ENCODE measurements around the gene LYPD6B. TPM values are rescaled to one million over a fixed set of nuclear protein-coding genes. Genes with fewer than 3 reads are reported as not detected.
"Not testable (repeated sequence)": the region's sequence is repeated elsewhere in the genome, so short reads cannot be mapped to it uniquely, and the experiment has no call there.

LYPD6B gene
- total RNA-seq, 1 experiment from 2014 or later, result 21.6 TPM

- DNase-seq (ENCODE audit: low read depth), result no peak
Measured at GRCh38 chr2:149191915-149192314, 153.4 kb downstream of the LYPD6B start.

- peak; percentile 63 for DNase-seq (ENCODE audit: low read depth)
Measured at GRCh38 chr2:149192427-149192826, 153.9 kb downstream of the LYPD6B start.

GRCh38 chr2:149200109-149200520, 161.6 kb downstream of the LYPD6B start:
- DNase-seq (ENCODE audit: low read depth), result peak; percentile 28

GRCh38 chr2:149204686-149205085, 166.2 kb downstream of the LYPD6B start:
- DNase-seq (ENCODE audit: low read depth), result no peak

- DNase-seq (ENCODE audit: low read depth), result no peak
Measured at GRCh38 chr2:149205143-149205542, 166.6 kb downstream of the LYPD6B start.

- DNase-seq (ENCODE audit: low read depth), result no peak
Measured at GRCh38 chr2:149213764-149214493, 175.4 kb downstream of the LYPD6B start.

- DNase-seq (ENCODE audit: low read depth), result no peak
Measured at GRCh38 chr2:149218497-149218896, 180.0 kb downstream of the LYPD6B start.

- DNase-seq (ENCODE audit: low read depth), result peak; percentile 68
Measured at GRCh38 chr2:149219856-149220255, 181.4 kb downstream of the LYPD6B start.

- no peak for DNase-seq (ENCODE audit: low read depth)
Measured at GRCh38 chr2:149221002-149221401, 182.5 kb downstream of the LYPD6B start.

- DNase-seq (ENCODE audit: low read depth), result peak; percentile 78
Measured at GRCh38 chr2:149221898-149222297, 183.4 kb downstream of the LYPD6B start.

- no peak for DNase-seq (ENCODE audit: low read depth)
Measured at GRCh38 chr2:149223472-149224095, 185.1 kb downstream of the LYPD6B start.

- DNase-seq (ENCODE audit: low read depth), result no peak
Measured at GRCh38 chr2:149224543-149224942, 186.0 kb downstream of the LYPD6B start.

- DNase-seq (ENCODE audit: low read depth), result peak; percentile 10
Measured at GRCh38 chr2:149225446-149225845, 186.9 kb downstream of the LYPD6B start.

GRCh38 chr2:149226790-149227189, 188.3 kb downstream of the LYPD6B start:
- DNase-seq (ENCODE audit: low read depth), result no peak

GRCh38 chr2:149235816-149236375, 197.4 kb downstream of the LYPD6B start:
- DNase-seq (ENCODE audit: low read depth), result no peak

GRCh38 chr2:149236410-149236809, 197.9 kb downstream of the LYPD6B start:
- DNase-seq (ENCODE audit: low read depth), result no peak

GRCh38 chr2:149246186-149246585, 207.7 kb downstream of the LYPD6B start:
- no peak for DNase-seq (ENCODE audit: low read depth)

GRCh38 chr2:149251436-149251835, 212.9 kb downstream of the LYPD6B start:
- DNase-seq (ENCODE audit: low read depth), result not testable (repeated sequence)

GRCh38 chr2:149256877-149257276, 218.4 kb downstream of the LYPD6B start:
- not testable (repeated sequence) for DNase-seq (ENCODE audit: low read depth)

- DNase-seq (ENCODE audit: low read depth), result peak; percentile 4
Measured at GRCh38 chr2:149258531-149258930, 220.0 kb downstream of the LYPD6B start.

- DNase-seq (ENCODE audit: low read depth), result no peak
Measured at GRCh38 chr2:149259136-149259535, 220.6 kb downstream of the LYPD6B start.

- DNase-seq (ENCODE audit: low read depth), result no peak
Measured at GRCh38 chr2:149261692-149262091, 223.2 kb downstream of the LYPD6B start.
